Activated CD8-positive, alpha-beta memory T cell treated with anti-CD3 and anti-CD28 coated beads for 48 hours (primary cell): ENCODE results near the gene GAK.
"Not testable (repeated sequence)": the region's sequence is repeated elsewhere in the genome, so short reads cannot be mapped to it uniquely, and the experiment has no call there.

Experiments used
- DNase-seq, 3 experiments: peaks; one replicate each; pipeline ENCODE4 v3.0.0-alpha.2; 2020; ENCODE audit warnings: low read depth in 2 of 3, low spot score in 2 of 3

GAK gene

DNA sequence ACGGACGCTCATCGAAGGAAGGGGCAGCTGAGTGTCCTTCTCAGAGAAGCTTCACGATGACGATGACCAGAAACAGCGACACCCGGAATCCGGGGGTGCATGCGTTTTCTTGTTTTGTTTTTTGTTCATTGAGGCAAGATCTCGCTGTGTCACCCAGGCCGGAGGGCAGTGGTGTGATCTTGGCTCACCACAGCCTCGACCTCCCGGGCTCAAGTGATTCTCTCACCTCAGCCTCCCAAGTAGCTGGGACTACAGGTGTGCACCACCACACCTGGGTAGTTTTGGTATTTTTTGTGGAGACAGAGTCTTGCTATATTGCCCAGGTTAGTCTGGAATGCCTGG is 21.4 kb upstream of the GAK start:
- no peak for DNase-seq

GRCh38 chr4:952881-953573 is 20.9 kb upstream of the GAK start:
- no peak for DNase-seq

- no peak for DNase-seq
Observed at GRCh38 chr4:951594-952468, 19.7 kb upstream of the GAK start.

DNA sequence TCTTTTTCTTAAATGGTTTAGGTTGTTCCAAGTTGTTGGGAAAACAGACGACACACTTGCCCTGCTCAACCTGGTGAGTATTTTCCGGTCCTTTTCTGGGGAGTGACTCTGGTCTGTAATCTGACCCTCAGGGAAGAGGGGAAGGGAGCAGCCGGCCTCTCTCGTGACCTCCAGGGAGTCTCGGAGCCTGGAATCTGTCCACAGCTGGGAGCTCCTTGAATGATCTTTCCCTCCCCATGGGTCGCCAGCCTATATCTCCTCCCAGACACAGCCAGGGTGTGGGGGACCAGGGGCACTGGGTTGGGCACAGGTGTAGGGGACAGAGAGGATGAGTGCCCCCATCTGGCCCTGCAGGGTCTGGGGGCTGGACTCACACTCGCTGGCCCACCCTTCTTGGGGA is 19.1 kb upstream of the GAK start:
- DNase-seq = no peak

- DNase-seq = no peak
Observed at GRCh38 chr4:950136-951020, 18.3 kb upstream of the GAK start.

DNA sequence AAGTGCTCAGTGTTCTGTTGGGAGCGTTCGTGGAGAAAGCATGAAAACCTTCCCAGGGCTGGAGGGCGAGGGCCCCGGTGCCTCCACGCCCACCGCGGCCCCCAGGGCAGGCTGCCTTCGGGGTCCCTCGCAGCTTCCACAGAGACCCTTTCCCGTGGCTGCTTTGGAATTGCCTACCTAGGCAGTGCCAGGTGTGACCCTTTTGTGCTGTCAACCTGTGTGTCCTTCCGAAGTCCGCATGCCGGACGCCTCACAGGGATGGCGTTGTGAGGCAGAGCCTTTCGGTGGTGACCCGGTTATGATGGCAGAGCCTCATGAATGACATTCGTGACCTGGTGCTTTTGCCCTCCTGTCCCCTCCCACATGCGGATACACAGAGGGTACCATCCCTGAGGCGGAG is 17.5 kb upstream of the GAK start:
- DNase-seq = no peak

DNA sequence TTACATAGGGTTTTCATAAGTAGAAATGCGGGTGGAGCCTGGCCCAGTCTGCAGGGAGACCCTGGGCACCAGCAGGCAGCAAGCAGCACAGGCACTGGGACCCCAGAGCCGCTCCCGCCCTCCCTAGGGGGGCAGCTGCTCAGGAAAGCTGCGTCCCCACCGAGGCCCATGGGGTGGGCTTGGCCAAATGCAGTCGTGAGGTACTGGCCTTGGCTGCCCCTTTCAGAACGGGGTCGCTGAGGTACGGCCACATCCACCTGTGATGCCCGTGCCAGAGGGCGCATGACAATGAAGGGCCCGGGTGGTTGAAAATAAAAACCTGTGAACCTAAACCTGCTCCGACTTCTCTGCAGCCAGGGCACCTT is 16.8 kb upstream of the GAK start:
- DNase-seq = no peak

DNA sequence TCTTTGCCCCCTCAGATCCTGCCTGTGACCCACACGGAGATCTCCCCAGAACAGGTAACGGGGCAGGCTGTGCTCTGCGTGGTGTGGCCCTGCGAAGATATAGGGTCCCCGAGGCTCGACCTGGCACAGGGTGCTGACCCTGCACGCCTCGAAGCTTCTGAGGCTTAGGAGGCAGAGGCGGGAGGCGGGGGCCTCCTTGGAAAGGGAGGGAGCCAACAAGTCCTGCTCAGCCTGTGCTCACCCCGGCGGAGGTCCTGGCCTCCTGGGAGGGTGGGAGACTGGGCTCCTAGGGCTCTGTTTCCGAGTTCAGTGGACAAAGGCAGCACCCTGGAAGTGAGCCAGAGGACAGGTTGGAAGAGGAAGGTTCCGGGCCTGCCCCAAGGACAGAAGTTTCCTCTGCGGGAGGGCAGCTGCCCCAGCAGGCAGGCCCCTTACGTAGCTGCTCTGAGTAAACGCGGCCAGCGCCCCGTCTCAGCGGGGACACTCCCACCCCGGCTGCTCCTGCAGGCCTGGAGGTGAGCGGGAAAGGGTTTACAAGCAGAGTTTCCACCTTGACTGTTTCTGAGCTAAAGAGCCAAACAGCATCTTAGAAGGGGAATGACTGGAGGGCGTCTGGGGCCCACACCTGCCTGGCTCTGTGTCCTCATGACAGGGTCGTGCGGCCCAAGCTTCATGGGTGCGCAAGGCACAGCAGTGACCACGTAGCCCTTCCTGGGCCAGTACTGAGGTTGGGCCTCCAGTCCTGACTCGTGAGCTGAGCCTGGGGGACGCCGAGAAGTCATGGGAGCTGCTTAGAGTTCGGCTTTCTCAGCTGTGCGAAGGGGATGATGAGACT is 16.2 kb upstream of the GAK start:
- DNase-seq = no peak

GRCh38 chr4:947491-947971 is 15.4 kb upstream of the GAK start:
- DNase-seq = no peak

DNA sequence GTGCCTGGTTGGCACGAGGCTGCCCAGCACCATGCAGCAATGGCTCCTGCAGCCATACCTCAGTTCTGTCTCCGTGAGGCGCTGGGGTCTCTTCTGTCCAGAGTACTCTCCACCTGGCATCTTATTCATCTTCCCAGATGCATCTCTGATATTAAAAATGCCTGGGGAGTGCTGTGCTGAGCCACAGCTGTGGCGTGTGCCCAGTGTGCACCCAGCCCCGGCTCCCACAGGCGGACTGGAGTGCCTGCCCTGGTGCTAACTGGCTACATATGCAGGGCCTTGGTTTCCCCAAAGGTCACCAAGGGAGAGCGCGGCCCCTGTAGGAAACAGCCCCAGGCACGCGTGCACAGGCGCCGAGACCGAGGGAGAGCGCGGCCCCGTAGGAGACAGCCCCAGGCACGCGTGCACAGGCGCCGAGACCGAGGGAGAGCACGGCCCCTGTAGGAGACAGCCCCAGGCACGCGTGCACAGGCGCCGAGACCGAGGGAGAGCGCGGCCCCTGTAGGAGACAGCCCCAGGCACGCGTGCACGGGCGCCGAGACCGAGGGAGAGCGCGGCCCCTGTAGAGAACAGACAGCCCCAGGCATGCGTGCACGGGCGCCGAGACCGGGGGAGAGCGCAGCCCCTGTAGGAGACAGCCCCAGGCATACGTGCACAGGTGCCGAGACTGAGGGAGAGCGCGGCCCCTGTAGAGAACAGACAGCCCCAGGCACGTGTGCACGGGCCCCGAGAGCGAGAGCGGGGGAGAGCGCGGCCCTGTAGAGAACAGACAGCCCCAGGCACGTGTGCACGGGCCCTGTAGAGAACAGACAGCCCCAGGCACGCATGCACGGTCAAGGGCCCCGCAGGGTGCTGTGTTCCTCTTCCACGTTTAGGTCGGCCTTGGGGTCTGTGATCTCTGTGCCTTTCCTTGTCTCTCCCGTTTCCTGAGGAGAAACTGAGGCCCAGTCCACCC is 14.7 kb upstream of the GAK start:
- no peak for DNase-seq

- DNase-seq = no peak
Observed at GRCh38 chr4:946103-946450, 14.0 kb upstream of the GAK start.

- DNase-seq = no peak
Observed at GRCh38 chr4:945274-946102, 13.4 kb upstream of the GAK start.

- DNase-seq = not testable (repeated sequence)
Observed at GRCh38 chr4:939508-939907, 7.4 kb upstream of the GAK start.

GRCh38 chr4:932713-933070 is 576 bp upstream of the GAK start:
- no peak for DNase-seq

DNA sequence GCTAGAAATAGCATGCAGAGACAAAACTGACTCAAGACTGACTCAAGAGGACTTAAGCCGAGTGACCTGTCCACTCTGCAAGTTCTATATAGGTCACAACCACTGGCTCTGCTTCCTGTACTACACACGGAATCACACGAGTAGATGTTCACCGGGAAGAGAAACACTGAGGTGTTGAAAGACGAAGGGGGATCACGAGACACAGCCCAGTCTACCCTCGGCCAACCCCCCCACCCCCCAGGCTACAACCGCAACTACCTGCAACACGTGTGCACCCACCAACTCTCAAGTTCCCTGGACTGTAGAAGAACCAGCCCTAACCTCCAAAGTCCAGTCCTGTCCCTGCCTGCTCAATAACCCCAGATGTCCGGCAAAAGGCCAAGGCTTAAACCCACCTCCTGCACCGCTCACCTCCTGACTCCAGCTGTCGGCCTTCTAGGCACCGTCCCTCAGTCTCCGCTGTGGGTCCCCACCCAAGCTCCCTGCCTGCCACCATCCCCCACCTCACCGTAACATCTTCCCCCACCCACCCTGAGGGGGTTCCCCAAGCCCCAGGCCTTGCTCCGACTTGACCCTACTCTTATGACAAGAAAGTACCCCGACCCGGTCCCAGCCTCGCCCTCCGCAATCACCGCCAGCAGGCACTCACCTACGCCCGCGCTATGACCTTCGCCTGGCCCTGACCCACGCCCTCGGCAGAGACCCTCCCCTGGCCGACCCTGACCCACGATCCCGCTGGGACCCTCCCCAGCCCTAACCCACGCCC is 739 bp downstream of the GAK start:
- DNase-seq = no peak

DNA sequence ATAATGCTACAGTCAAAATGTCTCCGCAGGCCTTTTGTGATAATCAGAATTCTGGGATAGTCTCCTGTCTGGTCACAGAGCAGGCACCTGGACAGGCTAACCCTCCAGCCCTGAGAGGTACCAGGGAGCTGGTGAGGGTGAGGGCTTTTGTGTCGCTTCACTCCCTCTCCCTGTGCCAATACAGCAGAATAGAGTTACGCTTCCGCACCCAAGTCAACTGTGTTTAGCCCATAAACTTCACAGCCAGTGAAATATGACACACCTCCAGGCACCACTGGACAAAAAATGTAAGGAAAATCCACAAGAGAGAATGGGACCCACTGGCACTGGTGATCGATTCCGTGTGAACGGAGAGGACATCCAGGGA is 1.3 kb downstream of the GAK start:
- no peak for DNase-seq

GRCh38 chr4:930028-930551 is 2.0 kb downstream of the GAK start:
- DNase-seq = no peak
